HFFc6 (cell line): Measurements from ENCODE around the gene PLAC9. TPM values are rescaled to one million over a fixed set of nuclear protein-coding genes. Genes with fewer than 3 reads are reported as not detected.

Source experiments
- DNase-seq: peaks from one replicate; pipeline ENCODE4 v3.0.0-alpha.2; 2018
- H3K27ac Mint-ChIP-seq: 2 replicates; pipeline ENCODE4 v1.8.0; 2020; ENCODE audit warnings: mild to moderate bottlenecking, mixed read lengths
- H3K27me3 Mint-ChIP-seq: 2 replicates; pipeline ENCODE4 v1.8.0; 2021; ENCODE audit warnings: mild to moderate bottlenecking, moderate library complexity, mixed read lengths; ENCODE audit not compliant: insufficient read depth
- H3K36me3 Mint-ChIP-seq: 2 replicates; pipeline ENCODE4 v1.8.0; 2021; ENCODE audit warnings: low read depth, mixed read lengths
- H3K4me1 Mint-ChIP-seq: 2 replicates; pipeline ENCODE4 v1.8.0; 2020; ENCODE audit warnings: low read depth, mixed read lengths
- H3K4me3 Mint-ChIP-seq: 2 replicates; pipeline ENCODE4 v1.8.0; 2020; ENCODE audit warnings: mild to moderate bottlenecking, moderate library complexity, mixed read lengths
- H3K9me3 Mint-ChIP-seq: 2 replicates; pipeline ENCODE4 v1.8.0; 2020; ENCODE audit warnings: mild to moderate bottlenecking, mixed read lengths
- CTCF ChIP-seq: fragments of 200-600 bp; sonication (generic); IDR thresholded peaks from 2 replicates; pipeline ENCODE4 v1.5.0; 2021; ENCODE audit warnings: antibody characterized with exemption, mild to moderate bottlenecking
- total RNA-seq, 6 experiments: library from RNA; stranded (reverse); fragmentation: NEBNext Ultra II Directional; extraction: Animal tissue kit (Norgen Biotek cat#: 25700); gene quantifications; 2 replicates in 1 of 6; 3 replicates in 5 of 6; pipeline ENCODE4 v1.2.3, GENCODE V29; 2021

PLAC9 gene
- total RNA-seq, 6 experiments from 2014 or later: 2.1 to 6.6 (median 6.2) TPM

- Mint-ChIP-seq H3K9me3 (no peaks in the 10 kb centered on the region), H3K4me1 (peaks cover 98% of the 10 kb centered on the region), H3K4me3 (peak overlapping the region; percentile 64; the same call in 1 of the 2 replicates), H3K36me3 (peaks cover 76% of the 10 kb centered on the region), H3K27me3 (peaks cover 9% of the 10 kb centered on the region), H3K27ac (peak overlapping the region; percentile 93)
- no peak for DNase-seq
- no peak for TF ChIP-seq CTCF
Measured at GRCh38 chr10:80158126-80158525, 25.6 kb downstream of the PLAC9 start.

- Mint-ChIP-seq H3K27me3 (peaks cover 9% of the 10 kb centered on the region), H3K27ac (peak overlapping the region; percentile 93), H3K9me3 (no peaks in the 10 kb centered on the region), H3K4me1 (peaks cover 100% of the 10 kb centered on the region), H3K36me3 (peaks cover 77% of the 10 kb centered on the region), H3K4me3 (peak overlapping the region; percentile 64)
- peak; percentile 98 for DNase-seq
- TF ChIP-seq CTCF: no peak
Measured at GRCh38 chr10:80158598-80159127, 26.1 kb downstream of the PLAC9 start.

GRCh38 chr10:80159166-80159873 is 26.8 kb downstream of the PLAC9 start:
- Mint-ChIP-seq H3K27me3 (peaks cover 9% of the 10 kb centered on the region), H3K4me3 (peak overlapping the region; percentile 64; the same call in 1 of the 2 replicates), H3K4me1 (peaks cover 100% of the 10 kb centered on the region), H3K36me3 (peaks cover 79% of the 10 kb centered on the region), H3K9me3 (no peaks in the 10 kb centered on the region), H3K27ac (peak overlapping the region; percentile 93)
- no peak for TF ChIP-seq CTCF
- no peak for DNase-seq

DNA sequence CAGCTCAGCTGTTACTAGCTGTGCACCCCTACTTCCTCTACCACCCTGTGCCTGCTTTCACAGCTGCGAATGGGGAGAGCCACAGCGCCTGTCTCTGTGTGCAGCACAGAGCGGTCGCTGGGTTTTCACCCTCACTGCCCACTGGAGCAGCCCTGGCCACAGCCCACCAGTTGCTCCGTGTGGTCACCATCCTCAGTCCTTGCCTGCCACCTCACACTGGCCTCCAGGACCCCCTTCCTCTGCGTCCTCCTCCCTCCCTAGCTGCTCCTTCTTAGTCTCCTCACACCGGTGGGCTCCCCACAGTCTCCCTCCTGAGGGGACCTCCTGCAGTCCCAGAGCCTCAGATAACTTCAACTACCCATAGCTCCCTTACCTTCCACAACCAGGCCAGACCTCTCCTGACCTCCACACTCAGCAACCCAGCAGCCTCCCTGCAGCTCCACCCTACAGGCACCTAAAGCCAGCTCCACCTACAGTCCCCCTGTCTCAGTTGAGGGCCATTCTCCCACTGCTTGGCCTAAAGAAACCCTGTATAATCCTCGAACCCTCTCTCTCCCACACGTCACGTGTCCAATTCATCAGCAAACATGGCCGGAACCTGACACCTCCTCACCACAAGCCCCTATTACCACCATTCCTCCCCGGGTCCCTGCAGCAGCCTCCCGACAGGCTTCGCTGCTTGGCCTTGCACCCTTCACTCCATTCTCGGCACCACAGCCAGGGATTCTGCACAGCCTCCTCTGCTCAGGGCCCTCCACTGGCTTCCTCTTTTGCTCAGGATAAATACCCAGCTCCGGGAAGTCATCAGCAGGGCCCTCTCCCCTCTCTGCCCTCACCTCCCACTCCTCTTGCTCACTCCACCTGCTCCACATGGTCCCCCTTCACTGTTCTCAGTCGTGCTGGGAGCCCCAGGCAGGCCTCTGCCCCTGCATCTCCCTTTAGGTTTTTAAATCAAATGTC is 28.1 kb downstream of the PLAC9 start:
- Mint-ChIP-seq H3K36me3 (peaks cover 80% of the 10 kb centered on the region), H3K27ac (peak overlapping the region; percentile 93), H3K4me1 (peaks cover 100% of the 10 kb centered on the region), H3K27me3 (peaks cover 5% of the 10 kb centered on the region), H3K4me3 (no peak overlapping the region; the same call in 1 of the 2 replicates), H3K9me3 (no peaks in the 10 kb centered on the region)
- no peak for DNase-seq
- TF ChIP-seq CTCF: no peak

DNA sequence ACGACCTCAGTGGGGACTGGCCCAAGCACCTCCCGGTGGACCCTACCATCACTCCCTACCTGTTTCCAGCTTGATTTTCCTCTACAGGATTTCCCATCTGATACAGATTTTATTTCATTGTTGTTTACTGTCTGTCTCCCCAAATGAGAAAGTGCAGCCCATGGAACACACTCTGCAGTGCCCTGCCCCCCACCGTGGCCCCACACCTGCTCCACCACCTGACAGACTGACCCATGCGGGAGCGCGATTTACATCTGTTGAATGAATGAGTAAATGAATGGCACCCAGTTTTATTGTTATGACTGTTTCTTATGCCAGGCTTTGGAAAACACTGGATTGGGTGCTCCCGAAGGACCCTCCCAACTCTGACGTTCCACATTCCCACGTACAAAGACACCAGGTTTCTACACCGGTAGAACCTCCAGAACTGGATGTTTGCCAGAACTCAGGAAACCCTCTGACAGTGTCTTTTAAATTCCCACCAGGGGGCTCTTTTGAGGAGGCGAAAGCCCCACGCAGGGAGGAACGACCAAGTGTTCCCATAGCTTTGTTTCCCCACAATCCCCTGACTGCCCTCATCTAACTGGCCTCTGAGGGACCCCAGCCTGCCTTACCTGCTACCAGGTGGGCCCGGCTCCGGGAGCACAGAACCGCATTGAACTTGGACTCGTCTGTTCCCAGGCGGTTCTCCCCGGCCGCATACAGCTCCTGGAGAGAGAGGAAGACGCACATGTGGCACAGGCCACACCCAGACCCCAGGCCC is 29.0 kb downstream of the PLAC9 start:
- H3K36me3 Mint-ChIP-seq: peaks cover 83% of the 10 kb centered on the region
- no peak for DNase-seq
- no peaks in the 10 kb centered on the region for H3K9me3 Mint-ChIP-seq
- H3K27ac Mint-ChIP-seq: peak overlapping the region; percentile 67
- peak; percentile 62 for TF ChIP-seq CTCF
- H3K27me3 Mint-ChIP-seq: peaks cover 2% of the 10 kb centered on the region
- H3K4me1 Mint-ChIP-seq: peaks cover 100% of the 10 kb centered on the region
- no peak overlapping the region for H3K4me3 Mint-ChIP-seq
